COLO668 (cell line): ENCODE results near the gene SRGAP1.
A peak's percentile ranks its signal among the peaks of the same experiment; 100 is the strongest.

ENCODE experiments used
- DNase-seq: peaks from one replicate; lab custom pipeline; 2025; ENCODE audit not compliant: unreplicated experiment; lab: John Stamatoyannopoulos, UW

Gene SRGAP1

DNA sequence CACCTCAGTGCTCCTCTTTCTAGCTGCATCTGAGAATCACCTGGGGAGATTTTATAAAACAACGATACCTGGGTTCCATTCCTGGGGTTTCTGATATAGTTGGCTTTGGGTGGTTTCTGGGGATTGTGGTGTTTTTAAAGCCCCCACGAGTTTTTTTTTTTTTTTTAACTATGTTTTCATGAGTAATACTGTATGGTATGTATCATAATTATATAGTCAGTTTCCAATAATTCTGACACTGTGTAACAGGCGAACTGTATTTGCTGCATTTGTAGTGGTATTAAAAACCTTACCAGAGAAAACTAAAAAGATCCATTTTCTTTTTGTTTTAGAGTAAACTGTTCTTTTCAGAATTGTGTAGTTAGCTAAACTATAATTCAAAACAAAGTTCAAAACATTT lies 84.9 kb downstream of the SRGAP1 start:
- DNase-seq, result no peak

DNA sequence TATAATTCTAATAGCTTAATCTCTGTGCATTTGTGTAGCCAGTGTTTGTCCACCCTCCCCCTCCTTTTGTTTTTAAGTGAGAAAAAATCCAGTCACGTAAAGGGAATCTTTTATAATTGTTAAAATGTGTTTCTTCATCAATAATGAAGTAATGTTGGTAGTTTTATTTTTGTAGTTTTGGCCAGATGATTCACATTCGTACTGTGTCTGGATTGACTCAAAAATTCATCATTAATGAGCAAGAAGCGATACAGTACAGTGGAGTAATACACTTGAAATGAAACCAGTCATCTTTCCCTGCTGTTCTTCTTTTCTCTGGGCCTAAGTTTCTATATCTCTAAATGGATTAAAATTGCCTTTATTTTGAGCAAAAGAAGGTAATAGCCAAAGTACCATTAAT lies 86.5 kb downstream of the SRGAP1 start:
- no peak for DNase-seq

DNA sequence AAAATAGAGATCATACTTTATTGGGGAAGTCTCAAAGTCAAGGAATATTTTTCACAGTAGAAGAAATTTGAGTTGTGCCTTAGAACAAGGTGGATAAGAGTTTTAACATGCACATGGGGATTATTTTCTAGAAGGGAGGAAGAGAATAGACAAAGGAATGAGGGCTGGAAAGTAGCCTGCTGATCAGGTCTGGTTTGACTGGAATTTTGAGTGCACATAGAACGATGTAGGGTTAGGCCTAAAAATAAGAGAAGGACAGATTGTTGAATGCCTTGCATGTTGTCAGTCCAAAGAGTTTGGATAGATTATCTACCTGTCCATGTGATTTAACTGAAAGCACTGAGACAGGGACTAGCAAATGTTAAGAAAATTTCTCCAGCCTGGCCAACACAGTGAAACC lies 87.2 kb downstream of the SRGAP1 start:
- DNase-seq, result no peak

DNA sequence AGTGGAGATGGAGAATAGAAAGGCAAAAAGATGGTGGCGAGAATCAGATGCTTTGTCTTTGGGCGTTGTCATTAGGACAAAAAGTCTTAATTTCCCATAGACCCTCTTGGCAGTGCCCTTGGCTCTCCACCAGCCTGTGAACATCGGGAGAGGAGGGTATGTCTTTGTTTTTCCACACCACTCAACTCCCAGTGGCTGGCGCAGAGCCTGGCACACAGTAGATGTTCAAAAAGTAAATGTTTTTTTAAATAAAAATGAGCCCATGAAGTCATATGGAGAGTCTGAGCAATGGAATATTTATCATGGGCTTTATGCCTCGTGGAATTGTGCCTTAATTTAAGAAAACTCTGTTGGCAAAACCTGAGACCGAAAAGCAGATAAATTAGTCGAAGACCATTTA lies 90.4 kb downstream of the SRGAP1 start:
- no peak for DNase-seq

DNA sequence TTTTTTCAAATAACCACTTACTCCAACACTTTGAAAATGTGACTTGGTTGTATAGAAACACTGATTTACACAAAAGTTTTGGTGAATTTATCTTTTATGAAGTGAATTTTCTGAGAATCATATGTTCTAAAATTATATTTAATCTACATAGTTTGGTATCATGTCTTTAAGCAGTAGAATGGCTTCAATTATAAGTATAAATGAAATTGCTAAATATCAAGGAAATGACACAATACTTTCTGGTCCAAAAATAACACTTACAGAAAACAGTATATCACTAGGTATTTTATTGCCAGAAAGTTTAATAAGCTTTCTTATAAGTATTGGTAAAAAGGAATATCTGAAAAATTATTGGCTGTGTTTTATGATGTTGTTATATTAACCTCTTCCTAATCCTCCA lies 90.9 kb downstream of the SRGAP1 start:
- DNase-seq, result no peak

DNA sequence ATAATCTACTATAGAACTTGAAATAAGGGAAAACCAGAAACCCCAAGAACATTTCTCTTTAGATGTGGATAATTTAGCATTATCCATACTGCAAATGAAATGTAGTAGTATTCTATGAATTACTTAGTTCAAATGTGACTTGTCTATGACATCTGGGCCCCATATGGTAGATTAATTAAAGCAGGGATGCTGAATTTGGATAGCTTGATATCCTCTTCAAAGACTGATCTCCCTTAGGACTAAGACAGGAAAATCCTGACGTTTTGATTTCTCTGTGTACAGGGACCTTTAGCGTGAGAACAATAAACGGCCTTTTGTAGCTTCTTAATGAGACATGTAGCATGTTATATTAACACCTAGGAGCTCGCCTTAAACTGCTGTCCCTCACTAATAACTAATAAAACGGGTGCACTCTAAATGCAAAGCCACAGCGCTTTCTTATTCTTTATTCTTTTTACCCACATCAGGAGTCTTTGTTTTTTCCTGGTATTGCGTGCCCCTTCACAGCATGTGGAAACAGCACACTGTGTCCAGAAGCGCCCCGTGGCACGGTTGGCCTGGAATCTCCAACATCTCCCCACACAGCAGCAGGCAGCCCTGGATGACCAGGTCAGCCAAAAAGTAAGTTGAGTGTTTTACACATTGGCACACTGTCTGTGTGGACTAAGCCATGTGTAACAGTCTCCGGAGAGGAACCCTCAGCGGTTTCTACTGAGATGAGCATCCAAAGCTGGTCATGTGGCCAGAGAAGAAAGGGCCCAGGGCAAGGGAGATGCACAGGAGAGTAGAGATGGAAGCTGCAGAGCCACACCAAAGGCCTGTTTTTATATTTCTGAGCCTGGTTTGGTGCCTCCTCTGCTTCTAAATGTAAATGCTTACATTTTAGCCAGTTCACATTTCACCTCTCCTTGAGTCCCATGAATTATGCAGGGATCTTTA lies 93.1 kb downstream of the SRGAP1 start:
- DNase-seq, result no peak

DNA sequence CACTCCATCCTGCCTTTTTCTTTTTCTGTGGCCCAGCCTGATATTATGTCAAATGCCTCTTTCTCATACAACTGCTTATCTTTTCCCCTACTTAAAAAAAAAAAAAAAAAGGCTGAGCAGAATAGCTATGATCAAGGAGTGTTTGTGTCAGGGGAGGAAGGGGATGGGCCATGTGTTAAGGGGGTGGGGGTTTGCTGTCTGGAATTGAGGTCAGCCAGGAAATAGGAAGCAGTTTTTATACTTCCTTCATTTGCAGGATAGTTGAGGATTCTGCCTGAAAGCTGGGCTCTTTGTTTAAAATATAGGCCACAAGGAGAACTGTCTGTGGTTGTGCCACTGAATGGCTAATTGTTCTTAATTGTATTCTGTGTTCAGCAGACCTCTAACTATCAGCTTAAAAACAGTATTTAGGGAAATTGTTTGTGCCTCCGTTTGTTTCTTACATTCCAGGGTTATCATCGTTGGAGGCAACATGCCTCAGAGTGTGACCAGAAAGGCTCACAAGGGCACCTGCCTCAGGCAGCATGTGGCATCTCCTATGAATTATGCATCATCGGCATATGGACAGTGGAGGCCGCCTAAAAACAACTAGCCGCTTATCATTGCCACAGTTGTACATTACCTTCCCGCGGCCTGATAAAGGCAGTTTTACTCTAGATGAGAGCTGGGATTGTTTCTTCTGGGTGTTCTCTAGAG lies 96.0 kb downstream of the SRGAP1 start:
- DNase-seq, result peak; percentile 36

DNA sequence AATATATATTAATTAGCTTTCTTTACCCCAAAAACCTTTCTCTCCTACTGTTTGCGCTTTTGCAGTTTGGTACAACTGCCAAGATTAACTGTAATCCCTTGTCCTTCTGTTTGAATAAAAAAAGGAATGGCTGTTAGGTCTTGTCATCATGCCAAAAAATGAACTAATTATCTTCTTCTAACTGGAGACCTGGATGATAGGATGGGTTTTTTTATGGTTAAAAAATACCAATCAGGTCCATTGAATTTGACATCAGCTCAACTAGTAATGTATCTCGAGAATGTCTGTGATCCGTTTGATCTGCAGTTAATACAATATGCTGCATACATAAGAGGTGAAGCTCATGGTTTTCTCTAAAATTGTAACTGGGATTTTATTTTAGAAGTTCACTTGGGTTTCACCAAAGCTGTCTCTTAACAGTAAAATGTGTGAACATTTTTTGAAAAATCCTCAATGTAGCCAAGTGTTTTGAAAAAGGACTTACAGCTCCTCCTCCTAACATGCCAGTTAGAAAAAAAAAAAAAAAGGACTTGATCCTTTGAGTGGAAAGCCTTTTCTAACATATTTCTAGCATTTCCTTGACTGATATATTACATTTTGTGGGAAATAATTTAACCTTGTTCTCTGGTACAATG lies 96.8 kb downstream of the SRGAP1 start:
- no peak for DNase-seq

DNA sequence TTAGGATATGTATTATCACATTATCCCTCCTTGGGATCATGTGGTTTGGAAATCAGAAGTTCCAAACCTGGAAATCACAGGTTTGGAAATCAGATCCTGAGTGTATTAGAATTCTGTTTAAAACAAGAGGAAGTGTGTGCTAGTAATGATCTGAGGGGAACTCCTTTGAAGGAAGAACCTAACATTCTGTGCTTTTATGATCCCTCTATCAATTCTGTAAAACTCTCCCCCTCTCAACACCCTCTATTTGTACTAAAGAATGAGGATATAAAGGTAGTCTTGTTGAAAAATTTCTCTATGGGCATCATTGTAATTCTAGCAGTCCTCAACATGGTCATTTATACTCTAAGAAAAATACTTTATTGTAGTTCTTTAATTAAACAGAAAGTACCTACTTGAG lies 97.4 kb downstream of the SRGAP1 start:
- DNase-seq, result no peak

DNA sequence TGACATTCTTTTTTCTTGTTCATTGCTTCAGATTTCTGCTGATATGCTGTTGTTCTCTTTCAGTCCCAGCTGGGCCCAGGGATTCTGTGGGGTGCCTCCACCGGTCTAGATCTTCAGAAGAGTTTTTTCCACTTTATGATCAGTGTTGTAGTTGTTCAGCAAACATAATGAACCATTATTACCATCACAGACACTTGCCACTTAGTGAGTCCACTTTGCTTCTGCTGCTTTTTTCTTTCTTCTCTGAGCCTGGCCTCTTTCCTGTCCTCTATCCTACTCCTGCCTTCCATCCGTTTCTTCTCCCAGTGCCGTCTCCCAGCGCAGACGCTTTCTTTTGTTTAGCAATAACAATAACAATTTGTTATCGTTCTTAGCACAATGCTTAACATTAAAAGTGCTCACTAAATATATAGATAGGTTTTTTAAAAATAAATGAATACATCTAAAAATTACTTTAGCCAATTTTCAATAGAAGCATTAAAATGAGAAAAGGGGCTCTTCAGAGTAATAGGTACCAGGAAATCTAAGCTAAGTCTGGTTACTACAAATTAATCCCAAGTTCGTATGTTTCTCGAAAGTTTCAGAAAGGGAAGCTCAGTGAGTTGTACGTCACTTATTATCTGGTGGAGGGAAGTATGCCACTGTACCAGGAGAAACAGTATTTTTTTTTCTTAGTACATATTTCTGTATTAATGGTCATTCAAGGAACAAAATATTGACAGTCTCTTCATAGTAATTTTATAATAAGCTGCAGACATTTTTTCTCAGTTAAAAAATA lies 98.2 kb downstream of the SRGAP1 start:
- DNase-seq, result no peak

DNA sequence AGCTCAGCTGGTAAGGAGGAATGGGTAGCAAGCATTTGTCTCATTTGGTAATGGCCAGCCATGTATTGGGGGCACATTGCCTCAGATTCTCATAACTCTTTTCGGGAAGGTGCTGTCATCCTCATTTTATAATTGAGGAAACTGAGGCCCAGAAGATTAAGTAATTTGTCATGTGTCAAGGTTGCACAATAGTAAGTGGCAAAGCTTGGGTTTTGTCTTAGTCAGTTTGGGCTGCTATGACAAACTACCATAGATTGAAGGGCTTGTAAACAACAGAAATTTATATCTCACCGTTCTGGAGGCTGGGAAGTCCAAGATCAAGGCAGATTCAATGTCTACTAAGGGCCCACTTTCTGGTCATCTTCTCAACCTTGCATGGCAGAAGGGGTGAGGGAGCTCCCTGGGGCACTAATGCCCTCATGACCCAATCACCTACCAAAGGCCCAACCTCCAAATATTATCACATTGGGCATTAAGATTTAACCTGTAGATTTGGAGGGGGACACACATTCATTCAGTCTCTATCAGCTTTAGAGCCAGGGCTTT lies 99.6 kb downstream of the SRGAP1 start:
- DNase-seq, result no peak

DNA sequence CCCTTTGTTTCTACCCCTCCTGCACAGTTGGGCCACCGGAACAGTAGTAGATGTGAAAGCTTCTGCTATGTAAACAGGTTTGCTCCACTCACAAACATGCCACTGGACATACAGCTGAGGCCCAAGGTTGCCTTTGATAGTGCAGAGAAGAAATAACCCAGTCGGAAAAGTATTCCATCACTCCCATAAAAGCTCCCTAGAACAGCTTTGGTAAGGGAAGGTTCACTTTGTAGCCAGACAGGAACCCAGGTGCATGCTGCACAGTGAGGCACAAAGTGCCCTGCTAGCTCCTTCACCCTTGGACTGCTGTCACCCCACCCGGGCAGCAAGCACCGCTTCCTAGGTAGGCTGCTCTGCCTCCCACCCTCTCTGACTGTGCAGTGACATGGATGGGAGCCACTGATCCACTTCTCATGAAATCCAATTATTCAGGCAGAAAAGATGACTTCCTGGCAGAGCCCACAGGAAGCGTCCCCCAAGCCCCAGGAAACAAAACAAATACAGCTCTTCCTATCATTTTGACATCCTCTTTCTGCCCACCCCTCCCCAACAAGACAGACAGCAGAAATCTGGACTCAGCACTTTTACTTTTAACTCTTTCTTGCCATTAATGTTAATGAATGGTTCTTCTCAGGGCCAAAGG lies 100.2 kb downstream of the SRGAP1 start:
- no peak for DNase-seq

DNA sequence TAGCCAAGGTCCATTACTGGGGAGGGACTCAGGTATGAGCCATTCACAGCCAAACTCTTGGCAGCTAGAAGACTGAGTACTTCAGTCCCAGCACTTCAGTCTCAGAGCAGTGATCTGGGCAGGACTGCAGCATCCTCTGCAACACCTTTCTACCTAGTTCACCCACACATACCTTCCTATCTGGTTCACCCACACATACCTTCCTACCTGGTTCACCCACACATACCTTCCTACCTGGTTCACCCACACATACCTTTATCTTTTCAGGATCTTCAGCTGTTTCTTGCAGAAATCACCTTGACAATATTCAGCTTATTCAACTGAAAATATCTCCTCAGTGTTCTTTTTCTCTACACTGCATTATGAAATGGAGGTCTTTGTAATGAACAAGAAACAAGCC lies 101.3 kb downstream of the SRGAP1 start:
- DNase-seq, result no peak

DNA sequence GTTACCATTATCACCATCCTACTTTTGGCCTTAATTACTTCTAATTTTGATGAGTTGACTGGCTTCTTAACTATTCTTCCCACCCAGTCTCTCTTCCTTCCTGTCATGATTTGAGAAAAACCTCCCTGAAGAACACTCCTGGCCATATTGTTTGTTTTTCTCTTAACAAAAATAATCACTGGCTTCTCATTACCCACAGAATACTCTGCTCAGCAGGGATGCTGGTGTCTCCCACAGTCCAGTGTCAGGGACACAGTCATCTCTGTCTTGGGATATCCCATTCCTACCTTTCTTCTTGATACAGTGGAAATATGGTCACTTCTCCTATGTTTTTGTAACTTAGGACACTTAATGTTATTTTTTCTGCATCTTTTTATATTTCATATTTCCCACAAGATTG lies 103.7 kb downstream of the SRGAP1 start:
- no peak for DNase-seq

DNA sequence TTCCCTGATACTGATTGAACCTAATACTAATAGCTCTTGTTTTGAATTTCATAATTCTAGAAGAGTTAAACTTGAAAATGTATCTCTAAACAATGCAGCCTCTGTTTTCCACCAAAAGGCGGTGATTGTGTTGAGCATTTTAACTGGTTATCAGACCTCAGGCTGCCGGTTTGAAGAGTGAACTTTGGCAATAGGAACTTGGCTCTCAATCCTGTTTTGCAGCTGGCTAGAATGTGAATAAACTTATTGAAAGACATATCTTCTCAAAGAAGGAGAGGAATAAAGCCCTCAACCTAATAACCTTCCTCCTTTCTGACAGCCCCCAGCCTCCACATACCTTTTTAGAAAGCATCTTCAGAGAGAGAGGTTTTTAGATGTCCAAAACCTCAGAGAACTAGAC lies 105.4 kb downstream of the SRGAP1 start:
- DNase-seq, result no peak

DNA sequence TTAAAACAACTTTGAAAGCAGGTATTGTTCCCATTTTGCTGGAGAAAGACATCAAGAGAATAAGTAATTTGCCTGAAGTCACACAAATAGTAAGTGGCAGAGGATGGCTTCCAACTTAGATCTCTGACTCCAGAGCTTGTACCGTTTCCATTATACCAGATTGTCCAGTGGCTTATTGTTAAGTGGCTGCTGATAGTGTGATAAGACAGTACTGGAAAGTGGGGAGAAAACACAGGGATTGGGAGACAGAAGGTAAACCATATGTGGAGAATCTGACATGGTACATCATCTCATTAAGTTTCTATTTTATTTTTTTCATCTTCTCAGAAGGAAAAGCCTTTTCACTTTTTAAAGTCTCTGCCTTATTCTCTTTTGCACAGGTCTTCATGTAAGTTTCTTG lies 108.5 kb downstream of the SRGAP1 start:
- DNase-seq, result no peak

DNA sequence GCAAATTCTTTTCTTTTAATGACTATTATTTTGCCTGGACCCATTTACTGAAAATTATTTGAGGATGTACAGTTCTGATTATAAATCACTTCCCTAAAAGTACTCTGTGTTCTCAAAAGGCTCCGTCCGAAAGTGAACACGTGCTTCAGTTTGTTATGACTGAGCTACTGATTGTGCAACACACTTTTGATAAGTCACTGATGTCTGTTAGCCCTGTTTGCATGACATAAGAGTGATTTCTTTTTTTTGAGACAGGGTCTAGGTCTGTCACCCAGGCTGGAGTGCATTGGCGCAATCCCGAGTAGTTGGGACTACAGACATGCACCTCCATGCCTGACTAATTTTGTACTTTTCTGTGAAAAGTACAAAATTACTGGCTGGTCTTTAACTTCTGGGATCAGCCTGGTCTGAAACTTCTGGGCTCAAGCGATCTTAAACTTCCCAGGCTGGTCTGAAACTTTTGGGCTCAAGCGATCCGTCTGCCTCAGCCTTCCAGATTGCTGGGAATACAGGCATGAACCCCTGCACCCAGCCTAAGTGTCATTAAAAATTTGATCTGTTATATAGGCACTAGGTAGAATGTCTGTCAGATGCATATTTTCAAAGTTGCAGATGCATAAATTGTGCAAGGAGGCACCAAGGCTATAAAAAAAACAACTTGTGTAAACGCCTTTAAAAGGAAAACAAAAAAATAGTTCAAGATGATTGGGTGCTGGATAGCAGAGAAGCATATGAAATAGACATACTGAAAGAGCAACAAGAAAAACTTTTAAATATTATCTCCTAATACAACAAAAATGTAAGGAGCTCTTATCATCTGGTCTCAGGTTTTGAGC lies 111.5 kb downstream of the SRGAP1 start:
- no peak for DNase-seq

DNA sequence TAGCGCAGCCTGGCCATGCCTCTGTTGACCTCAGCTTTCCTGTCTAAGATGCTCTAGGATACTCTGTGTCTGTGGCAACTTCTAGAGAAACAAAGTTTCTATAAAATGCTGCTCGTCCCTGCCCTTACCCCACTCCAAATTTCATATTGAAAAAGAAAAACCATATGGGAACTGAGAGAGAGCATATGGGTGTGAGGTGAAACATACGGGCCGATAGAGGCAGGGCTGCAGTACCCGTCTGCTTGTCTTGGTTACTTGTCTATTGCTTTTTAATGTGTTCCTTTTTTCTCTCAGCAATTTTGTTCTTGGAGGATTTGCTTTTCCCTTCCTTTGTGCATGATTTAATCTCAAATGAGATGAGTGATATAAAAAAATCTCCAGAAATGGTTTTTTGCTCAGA lies 113.0 kb downstream of the SRGAP1 start:
- no peak for DNase-seq

DNA sequence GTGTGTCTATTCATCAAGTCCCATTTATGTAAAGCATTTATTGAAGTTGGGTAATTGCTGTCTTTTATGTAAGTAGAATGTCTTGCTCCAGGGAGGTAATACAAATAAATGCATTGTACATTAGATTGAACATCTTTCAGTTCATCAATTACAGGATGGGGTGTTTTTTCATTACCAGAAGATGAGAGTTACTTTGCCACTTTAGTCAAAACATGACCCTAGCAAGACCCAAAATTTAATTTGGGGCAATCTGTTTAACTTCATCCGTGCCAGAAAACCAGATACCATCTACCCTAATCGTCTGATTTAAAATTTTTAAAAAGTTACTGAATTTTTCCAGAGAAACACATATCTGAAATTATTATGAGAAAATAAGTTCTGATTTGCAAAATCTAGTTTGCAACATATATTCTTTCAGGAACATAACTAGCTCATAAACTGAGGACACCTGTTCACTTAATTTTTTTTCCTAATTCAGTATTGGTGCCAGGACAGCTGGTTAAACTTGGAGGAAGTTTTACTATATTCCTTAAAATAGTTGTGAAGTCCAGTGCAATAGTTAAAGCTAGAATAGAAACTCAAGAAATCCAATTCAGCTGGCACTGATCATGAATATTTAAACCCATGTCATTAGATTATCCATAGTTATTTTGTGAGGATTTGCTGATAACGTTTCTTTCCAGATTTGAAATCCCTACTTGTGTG lies 114.5 kb downstream of the SRGAP1 start:
- DNase-seq, result no peak
